Keratinocyte (primary cell): ENCODE data around the gene HPN. TPM values are rescaled to one million over a fixed set of nuclear protein-coding genes. Genes with fewer than 3 reads are reported as not detected.
"Not testable (repeated sequence)": the region's sequence is repeated elsewhere in the genome, so short reads cannot be mapped to it uniquely, and the experiment has no call there.

Source experiments
- DNase-seq: peaks from one replicate; pipeline ENCODE4 v3.0.0-alpha.2; 2011; ENCODE audit warnings: low read depth, missing footprints, low spot score
- FAIRE-seq: peaks from 2 replicates; lab custom pipeline; 2011; peaks lifted over from hg19 to GRCh38; lab: Jason Lieb, UNC
- H2AFZ ChIP-seq: 2 replicates; pipeline ENCODE4 v1.6.0; 2012; ENCODE audit warnings: low read length, control low read depth, inconsistent platforms; ENCODE audit not compliant: control insufficient read depth
- H3K27ac ChIP-seq: 2 replicates; pipeline ENCODE4 v1.5.1; 2011; ENCODE audit warnings: low read length; ENCODE audit not compliant: control insufficient read depth, insufficient read depth
- H3K27me3 ChIP-seq: 3 replicates; pipeline ENCODE4 v1.6.0; 2011; ENCODE audit warnings: low read length; ENCODE audit not compliant: control insufficient read depth, insufficient read depth; ENCODE audit errors: extremely low read depth
- H3K36me3 ChIP-seq, 2 experiments: 2 replicates in 1 of 2; 3 replicates in 1 of 2; pipeline ENCODE4 v1.5.1; 2011; ENCODE audit warnings: low read length in 2 of 2, mild to moderate bottlenecking in 1 of 2; ENCODE audit not compliant: control insufficient read depth in 2 of 2, insufficient read depth in 2 of 2; ENCODE audit errors: extremely low read depth in 1 of 2
- H3K4me1 ChIP-seq: 3 replicates; pipeline ENCODE4 v1.5.1; 2011; ENCODE audit warnings: low read length; ENCODE audit not compliant: control insufficient read depth, insufficient read depth; ENCODE audit errors: extremely low read depth
- H3K4me2 ChIP-seq: 3 replicates; pipeline ENCODE4 v1.6.0; 2011; ENCODE audit warnings: low read depth, low read length; ENCODE audit not compliant: control insufficient read depth, insufficient read depth; ENCODE audit errors: extremely low read depth
- H3K4me3 ChIP-seq, 3 experiments: fragments of 200-600 bp in 1 of 3; sonication (generic) in 1 of 3; 2 replicates in 2 of 3; 3 replicates in 1 of 3; pipeline ENCODE4 v1.5.1; 2011 to 2016; ENCODE audit warnings: low read length in 3 of 3, mild to moderate bottlenecking in 3 of 3, control low read depth in 2 of 3, inconsistent platforms in 1 of 3, low read depth in 1 of 3, mixed read lengths in 1 of 3, mixed run types in 1 of 3, moderate library complexity in 1 of 3; ENCODE audit not compliant: control insufficient read depth in 2 of 3, insufficient read depth in 2 of 3; ENCODE audit errors: extremely low read depth in 1 of 3
- H3K79me2 ChIP-seq: 2 replicates; pipeline ENCODE4 v1.6.0; 2012; ENCODE audit warnings: low read length; ENCODE audit not compliant: control insufficient read depth, insufficient read depth
- H3K9ac ChIP-seq: 3 replicates; pipeline ENCODE4 v1.6.0; 2011; ENCODE audit warnings: low read length; ENCODE audit not compliant: control insufficient read depth, insufficient read depth; ENCODE audit errors: extremely low read depth
- H3K9me1 ChIP-seq: 3 replicates; pipeline ENCODE4 v1.6.0; 2011; ENCODE audit warnings: low read length; ENCODE audit not compliant: control insufficient read depth, insufficient read depth; ENCODE audit errors: extremely low read depth
- H3K9me3 ChIP-seq: 2 replicates; pipeline ENCODE4 v1.5.1; 2012; ENCODE audit warnings: low read depth, low read length; ENCODE audit not compliant: control insufficient read depth
- H4K20me1 ChIP-seq: 3 replicates; pipeline ENCODE4 v1.6.0; 2011; ENCODE audit warnings: low read length; ENCODE audit not compliant: control insufficient read depth, insufficient read depth; ENCODE audit errors: extremely low read depth
- EZH2 ChIP-seq: IDR thresholded peaks from one replicate; pipeline ENCODE4 v1.6.1; 2012; ENCODE audit warnings: inconsistent platforms, mild to moderate bottlenecking, low read length, moderate library complexity
- dilution Hi-C: fragments of 300-500 bp; cut with MboI; formaldehyde crosslinking; loops from one replicate; pipeline ENCODE4 v1.7.0; 2020; ENCODE audit warnings: low sequenced_read_pairs; ENCODE audit not compliant: extremely low pct_ligation_motif_present
- polyA plus RNA-seq, 5 experiments: library from polyadenylated mRNA; depleted of rRNA in 3 of 5; stranded (reverse) in 3 of 5; stranded (forward) in 1 of 5; unstranded in 1 of 5; fragments of >200 nt; gene quantifications; 1 replicate in 1 of 5; 2 replicates in 3 of 5; 3 replicates in 1 of 5; pipeline versions ENCODE4 v1.2.1 to v1.2.3, GENCODE V29; 2011 to 2012; ENCODE audit warnings: missing spikeins in 2 of 5, low read depth in 1 of 5, low replicate concordance in 1 of 5
- TF ChIP-seq, protein P1 (sequence below), 3 experiments: IDR thresholded peaks in 1 of 3; conservative IDR thresholded peaks in 1 of 3; optimal IDR thresholded peaks in 1 of 3; 2 replicates in 2 of 3; 3 replicates in 1 of 3; pipeline versions ENCODE3 to v1.5.1; 2011; ENCODE audit warnings: low read length in 3 of 3, mild to moderate bottlenecking in 3 of 3, moderate library complexity in 2 of 3, control low read depth in 1 of 3, inconsistent platforms in 1 of 3; ENCODE audit not compliant: insufficient read depth in 2 of 3; ENCODE audit errors: extremely low read depth in 1 of 3

HPN gene
- polyA plus RNA-seq, 1 donor (not counting 4 experiments of a cell fraction or from before 2014, with no cell fraction given), result not detected

DNA sequence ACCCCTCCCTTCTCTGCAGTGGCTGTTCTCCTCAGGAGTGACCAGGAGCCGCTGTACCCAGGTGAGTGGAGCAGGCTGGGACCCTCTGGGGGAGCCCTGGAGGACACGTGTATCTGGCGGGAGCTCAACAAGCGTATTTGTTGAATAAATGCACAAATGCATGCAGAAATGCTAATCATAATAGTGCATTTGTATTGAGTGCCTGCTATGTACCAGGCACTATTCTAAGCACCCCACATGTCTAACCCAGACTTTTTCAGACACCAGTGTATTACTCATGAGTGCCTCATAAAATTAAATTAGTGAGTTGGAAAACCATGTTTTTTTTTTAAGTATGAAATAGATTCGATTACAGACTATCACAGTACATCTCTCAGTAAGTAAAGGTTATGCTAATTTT lies 7.9 kb downstream of the HPN start:
- Histone ChIP-seq H4K20me1 (no peaks in the 10 kb centered on the region), H3K36me3 (no peaks in the 10 kb centered on the region), H3K9me3 (no peaks in the 10 kb centered on the region), H3K4me1 (no peaks in the 10 kb centered on the region), H3K9me1 (no peaks in the 10 kb centered on the region), H3K27me3 (no peaks in the 10 kb centered on the region), H2AFZ (no peak overlapping the region), H3K4me2 (no peak overlapping the region), H3K4me3 (no peak overlapping the region), H3K79me2 (no peaks in the 10 kb centered on the region), H3K9ac (no peak overlapping the region), H3K27ac (no peak overlapping the region)
- TF ChIP-seq, protein P1, sequence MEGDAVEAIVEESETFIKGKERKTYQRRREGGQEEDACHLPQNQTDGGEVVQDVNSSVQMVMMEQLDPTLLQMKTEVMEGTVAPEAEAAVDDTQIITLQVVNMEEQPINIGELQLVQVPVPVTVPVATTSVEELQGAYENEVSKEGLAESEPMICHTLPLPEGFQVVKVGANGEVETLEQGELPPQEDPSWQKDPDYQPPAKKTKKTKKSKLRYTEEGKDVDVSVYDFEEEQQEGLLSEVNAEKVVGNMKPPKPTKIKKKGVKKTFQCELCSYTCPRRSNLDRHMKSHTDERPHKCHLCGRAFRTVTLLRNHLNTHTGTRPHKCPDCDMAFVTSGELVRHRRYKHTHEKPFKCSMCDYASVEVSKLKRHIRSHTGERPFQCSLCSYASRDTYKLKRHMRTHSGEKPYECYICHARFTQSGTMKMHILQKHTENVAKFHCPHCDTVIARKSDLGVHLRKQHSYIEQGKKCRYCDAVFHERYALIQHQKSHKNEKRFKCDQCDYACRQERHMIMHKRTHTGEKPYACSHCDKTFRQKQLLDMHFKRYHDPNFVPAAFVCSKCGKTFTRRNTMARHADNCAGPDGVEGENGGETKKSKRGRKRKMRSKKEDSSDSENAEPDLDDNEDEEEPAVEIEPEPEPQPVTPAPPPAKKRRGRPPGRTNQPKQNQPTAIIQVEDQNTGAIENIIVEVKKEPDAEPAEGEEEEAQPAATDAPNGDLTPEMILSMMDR (optimal IDR thresholded peaks at IDR 0.05 in 1 of 3, IDR thresholded peaks at IDR 0.05 in 1 of 3, conservative IDR thresholded peaks at IDR 0.05 in 1 of 3; ENCODE audit: extremely low read depth in 1 of 3, insufficient read depth in 2 of 3, low read length in 3 of 3), result no peak
- no peak for TF ChIP-seq EZH2
- DNase-seq, result no peak
- no peak for FAIRE-seq
- dilution Hi-C loops, result no loop called here

DNA sequence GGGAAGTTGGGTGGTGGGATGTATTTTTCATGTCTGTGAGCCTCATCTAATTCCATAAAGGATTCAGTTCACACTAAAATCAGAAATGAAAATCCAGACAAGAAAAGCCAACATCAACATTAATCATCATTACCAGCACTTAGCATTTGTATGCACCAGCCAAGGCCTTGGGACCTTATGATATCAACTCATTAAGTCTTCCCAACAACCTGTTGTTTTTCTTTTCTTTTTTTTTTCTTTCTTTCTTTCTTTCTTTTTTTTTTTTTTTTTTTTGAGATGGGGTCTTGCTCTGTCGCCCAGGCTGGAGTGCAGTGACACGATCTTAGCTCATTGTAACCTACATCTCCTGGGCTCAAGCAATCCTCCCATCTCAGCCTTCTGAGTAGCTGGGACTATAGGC lies 9.1 kb downstream of the HPN start:
- H3K9ac ChIP-seq, H2AFZ ChIP-seq, H3K9me3 ChIP-seq, H3K27ac ChIP-seq, H3K4me2 ChIP-seq, H3K79me2 ChIP-seq, H3K27me3 ChIP-seq, H3K4me1 ChIP-seq, H3K36me3 ChIP-seq, DNase-seq, H3K9me1 ChIP-seq, H4K20me1 ChIP-seq, H3K4me3 ChIP-seq, dilution Hi-C loops, FAIRE-seq: not testable (repeated sequence)

DNA sequence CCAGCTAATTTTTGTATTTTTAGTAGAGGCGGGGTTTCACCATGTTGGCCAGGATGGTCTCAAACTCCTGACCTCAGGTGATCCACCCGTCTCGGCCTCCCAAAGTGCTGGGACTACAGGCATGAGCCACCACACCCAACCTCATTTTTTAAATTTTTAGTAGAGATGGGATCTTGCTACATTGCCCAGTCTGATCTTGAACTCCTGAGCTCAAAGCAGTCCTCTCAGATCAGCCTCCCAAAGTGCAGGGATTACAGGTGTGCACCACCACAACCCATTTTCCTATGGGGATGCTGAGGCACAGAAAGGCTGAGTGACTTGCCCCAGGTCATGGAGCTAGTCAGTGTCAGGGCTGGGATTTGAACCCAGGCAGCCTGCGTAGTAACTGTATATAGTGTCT lies 9.7 kb downstream of the HPN start:
- H3K4me1 ChIP-seq, H3K27me3 ChIP-seq, H3K36me3 ChIP-seq, H2AFZ ChIP-seq, H3K4me2 ChIP-seq, H3K9ac ChIP-seq, H3K9me1 ChIP-seq, DNase-seq, H3K9me3 ChIP-seq, dilution Hi-C loops, H4K20me1 ChIP-seq, H3K79me2 ChIP-seq, H3K27ac ChIP-seq, FAIRE-seq, H3K4me3 ChIP-seq: not testable (repeated sequence)
